Measurements from ENCODE around the gene CATSPER4. TPM values are rescaled to one million over a fixed set of nuclear protein-coding genes. Genes with fewer than 3 reads are reported as not detected.

CATSPER4 gene
- total and polyA plus RNA-seq, 2 experiments from 2014 or later = 0.31 TPM; not detected in 1

DNA sequence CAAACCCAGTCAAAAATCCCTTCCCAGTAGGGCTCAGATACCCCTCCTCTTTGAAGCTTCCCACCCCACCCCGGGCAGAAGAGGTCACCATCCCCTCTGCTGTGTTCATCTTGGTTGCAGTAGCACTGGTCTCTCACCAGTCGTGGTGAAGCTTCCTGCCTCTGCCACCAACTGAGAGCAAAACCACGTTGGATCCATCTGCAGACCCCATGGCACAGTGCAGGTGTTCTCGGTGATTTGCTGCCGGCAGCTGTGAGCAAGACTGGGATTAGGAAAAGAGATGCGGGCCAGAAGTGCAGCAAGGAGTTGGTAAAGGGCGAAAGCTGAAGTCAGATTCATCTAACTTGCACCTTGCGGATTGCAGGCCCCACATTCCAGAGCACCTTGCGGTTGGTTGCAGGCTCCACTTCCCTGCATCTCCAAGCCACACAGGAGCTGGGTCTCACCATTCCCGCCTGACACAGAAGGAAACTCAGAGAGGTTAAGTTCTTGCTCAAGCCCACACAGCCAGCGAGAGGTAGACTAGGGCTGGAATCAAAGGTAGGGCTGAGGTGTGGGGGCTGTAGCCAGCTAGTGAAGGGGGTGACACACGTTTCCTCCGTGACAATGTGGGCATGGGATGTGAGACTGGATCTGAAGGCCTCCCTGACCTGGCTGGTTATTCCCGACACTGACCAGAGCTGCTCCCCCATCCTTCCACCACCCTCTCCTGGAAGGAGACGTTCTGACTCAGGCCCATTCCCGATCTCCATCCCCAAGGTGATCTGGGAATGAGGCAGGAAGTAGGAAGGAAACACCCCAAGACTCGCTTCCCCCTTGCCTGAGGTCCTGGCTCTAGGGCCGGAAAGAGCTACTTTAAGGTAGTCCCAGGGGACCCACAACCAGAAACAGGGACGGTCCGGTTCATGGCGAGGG lies 34.8 kb upstream of the CATSPER4 start:
- Histone ChIP-seq H3K4me3 (peak overlapping the region; percentile 58), H2AFZ (no peak overlapping the region), H3K79me2 (replicated peaks; ENCODE audit: insufficient read depth) (no peaks in the 10 kb centered on the region), H3K9me2 (ENCODE audit: insufficient read depth) (no peaks in the 10 kb centered on the region), H3K4me1 (ENCODE audit: insufficient read depth) (peaks cover 43% of the 10 kb centered on the region), H3K27ac (ENCODE audit: low read depth) (no peak overlapping the region), H3K4me2 (peak overlapping the region; percentile 89), H4K20me1 (replicated peaks; ENCODE audit: insufficient read depth) (peaks cover 5% of the 10 kb centered on the region; the same call in 1 of the 2 replicates), H3K27me3 (ENCODE audit: insufficient read depth) (peaks cover 98% of the 10 kb centered on the region), H3F3A (replicated peaks; ENCODE audit: low read depth) (peaks cover 7% of the 10 kb centered on the region; the same call in 1 of the 2 replicates), H3K36me3 (ENCODE audit: insufficient read depth) (no peaks in the 10 kb centered on the region)
- Mint-ChIP-seq H3K4me3 (peak overlapping the region; percentile 76), H3K27me3 (ENCODE audit: insufficient read depth, low read depth, poor library complexity) (peaks cover 74% of the 10 kb centered on the region), H3K9me3 (no peaks in the 10 kb centered on the region), H3K4me1 (peaks cover 59% of the 10 kb centered on the region), H3K36me3 (ENCODE audit: low read depth) (no peaks in the 10 kb centered on the region), H3K27ac (no peak overlapping the region)
- TF ChIP-seq POLR2AphosphoS5 (IDR thresholded peaks at IDR 0.05; ENCODE audit: low read depth) = no peak
- no peak for TF ChIP-seq NANOG (IDR thresholded peaks at IDR 0.05; ENCODE audit: borderline replicate concordance)
- TF ChIP-seq, protein P1, sequence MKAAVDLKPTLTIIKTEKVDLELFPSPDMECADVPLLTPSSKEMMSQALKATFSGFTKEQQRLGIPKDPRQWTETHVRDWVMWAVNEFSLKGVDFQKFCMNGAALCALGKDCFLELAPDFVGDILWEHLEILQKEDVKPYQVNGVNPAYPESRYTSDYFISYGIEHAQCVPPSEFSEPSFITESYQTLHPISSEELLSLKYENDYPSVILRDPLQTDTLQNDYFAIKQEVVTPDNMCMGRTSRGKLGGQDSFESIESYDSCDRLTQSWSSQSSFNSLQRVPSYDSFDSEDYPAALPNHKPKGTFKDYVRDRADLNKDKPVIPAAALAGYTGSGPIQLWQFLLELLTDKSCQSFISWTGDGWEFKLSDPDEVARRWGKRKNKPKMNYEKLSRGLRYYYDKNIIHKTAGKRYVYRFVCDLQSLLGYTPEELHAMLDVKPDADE (IDR thresholded peaks at IDR 0.05) = no peak
- TF ChIP-seq STAT1 (IDR thresholded peaks at IDR 0.05; ENCODE audit: unreplicated experiment) = no peak
- TF ChIP-seq, protein P2, sequence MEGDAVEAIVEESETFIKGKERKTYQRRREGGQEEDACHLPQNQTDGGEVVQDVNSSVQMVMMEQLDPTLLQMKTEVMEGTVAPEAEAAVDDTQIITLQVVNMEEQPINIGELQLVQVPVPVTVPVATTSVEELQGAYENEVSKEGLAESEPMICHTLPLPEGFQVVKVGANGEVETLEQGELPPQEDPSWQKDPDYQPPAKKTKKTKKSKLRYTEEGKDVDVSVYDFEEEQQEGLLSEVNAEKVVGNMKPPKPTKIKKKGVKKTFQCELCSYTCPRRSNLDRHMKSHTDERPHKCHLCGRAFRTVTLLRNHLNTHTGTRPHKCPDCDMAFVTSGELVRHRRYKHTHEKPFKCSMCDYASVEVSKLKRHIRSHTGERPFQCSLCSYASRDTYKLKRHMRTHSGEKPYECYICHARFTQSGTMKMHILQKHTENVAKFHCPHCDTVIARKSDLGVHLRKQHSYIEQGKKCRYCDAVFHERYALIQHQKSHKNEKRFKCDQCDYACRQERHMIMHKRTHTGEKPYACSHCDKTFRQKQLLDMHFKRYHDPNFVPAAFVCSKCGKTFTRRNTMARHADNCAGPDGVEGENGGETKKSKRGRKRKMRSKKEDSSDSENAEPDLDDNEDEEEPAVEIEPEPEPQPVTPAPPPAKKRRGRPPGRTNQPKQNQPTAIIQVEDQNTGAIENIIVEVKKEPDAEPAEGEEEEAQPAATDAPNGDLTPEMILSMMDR (conservative IDR thresholded peaks at IDR 0.05; ENCODE audit: low read depth in 2 of 2) = no peak
- no peak for TF ChIP-seq REST (IDR thresholded peaks at IDR 0.05; ENCODE audit: unreplicated experiment)
- DNase-seq (ENCODE audit: low spot score) = peak; percentile 67
- ATAC-seq = peak; percentile 10

Measured in GM23338 (cell line).